H1 (cell line): Measurements from ENCODE around the gene ASCC2. TPM values are rescaled to one million over a fixed set of nuclear protein-coding genes. Genes with fewer than 3 reads are reported as not detected.

Experiments used
- SIN3A ChIP-seq, 2 experiments: IDR thresholded peaks in 1 of 2; conservative IDR thresholded peaks in 1 of 2; 2 replicates each; pipeline ENCODE4 v1.6.1; 2011 to 2012; ENCODE audit warnings: low read length in 2 of 2, improper control_type of control experiment in 1 of 2, low read depth in 1 of 2, mild to moderate bottlenecking in 1 of 2
- polyA plus RNA-seq, 7 experiments: library from polyadenylated mRNA; depleted of rRNA in 3 of 7; stranded (reverse) in 5 of 7; unstranded in 2 of 7; fragments of >200 nt in 5 of 7; fragments of 200-250 nt in 2 of 7; gene quantifications; 1 replicate in 5 of 7; 2 replicates in 1 of 7; 4 replicates in 1 of 7; pipeline versions ENCODE4 v1.2.1 to v1.2.3, GENCODE V29; 2011 to 2013; ENCODE audit warnings: missing spikeins in 2 of 7, mixed read lengths in 2 of 7
- total RNA-seq: library from RNA; stranded (reverse); fragmentation: NEBNext Ultra II Directional; extraction: Animal tissue kit (Norgen Biotek cat#: 25700); gene quantifications from 2 replicates; pipeline ENCODE4 v1.2.1, GENCODE V29; 2021

The ASCC2 gene
- total and polyA plus RNA-seq, 2 of the 8 experiments (the other 6 are each of a cell fraction or from before 2014, with no cell fraction given), result 35.0 to 35.8 TPM

DNA sequence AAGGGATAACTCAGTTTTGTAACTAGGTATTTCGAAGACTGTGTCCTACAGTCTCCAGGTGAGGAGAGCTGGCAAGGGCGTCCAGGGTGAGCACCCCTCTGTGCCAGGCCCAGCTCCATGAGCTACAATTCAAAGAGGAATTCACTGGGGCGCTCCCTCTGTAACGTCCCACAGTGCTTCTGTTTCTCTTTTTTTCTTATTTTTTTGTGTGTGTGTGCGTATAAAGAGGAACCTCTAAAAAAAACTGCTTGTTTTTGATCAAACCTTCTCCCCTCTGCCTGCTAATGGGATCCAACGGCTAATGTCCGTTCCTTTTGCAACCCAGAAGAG lies 17.1 kb downstream of the ASCC2 start (continued):
- TF ChIP-seq SIN3A (conservative IDR thresholded peaks at IDR 0.05 in 1 of 2, IDR thresholded peaks at IDR 0.05 in 1 of 2; ENCODE audit: low read depth in 1 of 2, low read length in 2 of 2), result no peak
